Heart right ventricle (tissue), 16 donors: Measurements from ENCODE around the gene DLX2. TPM values are rescaled to one million over a fixed set of nuclear protein-coding genes. Genes with fewer than 3 reads are reported as not detected.

Experiments used
- ATAC-seq, 8 donors: fragments of 200-7000 bp; cut with Tn5 transposase; one replicate each; pipeline ENCODE4 v1.9.1; 2020; ENCODE audit warnings: mild to moderate bottlenecking in 8 of 8, moderate library complexity in 8 of 8, moderate number of reproducible peaks in 1 of 8
- DNase-seq, 2 donors: peaks; one replicate each; pipeline ENCODE4 v3.0.0-alpha.2; 2020
- H3K27ac ChIP-seq, 10 donors: fragments of 200-600 bp; sonication (generic) in 2 of 10; one replicate each; pipeline versions ENCODE4 v1.5.0 to v1.8.0; 2020 to 2022; ENCODE audit warnings: mild to moderate bottlenecking in 3 of 10
- H3K27me3 ChIP-seq, 7 donors: fragments of 200-600 bp; one replicate each; pipeline ENCODE4 v1.8.0; 2021 to 2022; ENCODE audit warnings: mild to moderate bottlenecking in 2 of 7
- H3K36me3 ChIP-seq, 9 donors: fragments of 200-600 bp; sonication (generic) in 1 of 9; one replicate each; pipeline versions ENCODE4 v1.5.0 to v1.8.0; 2020 to 2022; ENCODE audit warnings: mild to moderate bottlenecking in 2 of 9
- H3K4me1 ChIP-seq, 9 donors: fragments of 200-600 bp; sonication (generic) in 1 of 9; one replicate each; pipeline versions ENCODE4 v1.5.0 to v1.8.0; 2020 to 2022; ENCODE audit warnings: mild to moderate bottlenecking in 4 of 9
- H3K4me3 ChIP-seq, 10 donors: fragments of 200-600 bp; sonication (generic) in 2 of 10; one replicate each; pipeline versions ENCODE4 v1.5.0 to v1.8.0; 2020 to 2022; ENCODE audit warnings: mild to moderate bottlenecking in 7 of 10, moderate library complexity in 2 of 10
- H3K9me3 ChIP-seq, 11 donors: fragments of 200-600 bp in 10 of 11; sonication (generic) in 2 of 11; one replicate each; pipeline versions ENCODE4 v1.5.0 to v1.8.0; 2013 to 2022; ENCODE audit warnings: mild to moderate bottlenecking in 2 of 11, control low read depth in 1 of 11, moderate library complexity in 1 of 11
- CTCF ChIP-seq, 9 donors: fragments of 200-600 bp; sonication (generic) in 2 of 9; IDR thresholded peaks; one replicate each; pipeline versions ENCODE4 v1.5.0 to v1.8.0; 2021 to 2022; ENCODE audit warnings: antibody characterized with exemption in 9 of 9, mild to moderate bottlenecking in 5 of 9, moderate library complexity in 1 of 9
- WGBS, 2 donors: extraction: QIAGEN DNeasy Blood & Tissue Kit; methylation state at CpG; one replicate each; pipeline ENCODE4 v1.1.7; 2013; ENCODE audit warnings: inconsistent platforms in 1 of 2; 5-methylcytosine and 5-hydroxymethylcytosine counted together
- intact Hi-C, 10 donors: fragments of 100-400 bp; cut with DNase I; formaldehyde crosslinking; loops; one replicate each; pipeline versions ENCODE4 v1.11.1 to v1.14.2; 2022
- polyA plus RNA-seq, 2 donors: library from polyadenylated mRNA; stranded (reverse); fragments of 200-250 nt; gene quantifications; one replicate each; pipeline ENCODE4 v1.2.3, GENCODE V29; 2013
- total RNA-seq, 10 donors: library from RNA; stranded (reverse); fragmentation: NEBNext Ultra II Directional in 3 of 10; extraction: Animal tissue kit (Norgen Biotek cat#: 25700) in 3 of 10; gene quantifications; one replicate each; pipeline versions ENCODE4 v1.2.1 to v1.2.4, GENCODE V29; 2021 to 2023
- donor health status: Arrhythmogenic right ventricular cardiomyopathy.
- donor health status: ischemic (EF 13 %, LVEDD 7.1; RV severe dilation, severe dysfunction).
- donor health status: healthy with polysubstance abuse.
- donor health status: DM: no; HTN: yes; CAD: no.
- donor health status: DM: no; HTN: no; CAD: no.
- donor health status: ischemic (EF 25% LVEDD 6.9; RV normal size, moderate dysfunction).
- donor health status: ischemic (EF 25% LVEDD 5.7; RV mildly dilated, moderate dysfunction).
- donor health status: healthy.
- donor health status: DM: yes; HTN: yes; CAD: no.
- donor health status: Ischemic cardiomyopathy.
- donor health status: ischemic (EF 35%, LVEDD 5.7; RV mildly dilated, moderate dysfunction).
- donor health status: nonischemic (EF 11% LVEDD 7.7; RV severe dilation, severe dysfunction).
- donor health status: DM: yes; HTN: yes; CAD: no.
- donor health status: PGD.
- donor health status: ischemic (EF 29% LVEDD 5.4; RV normal size, mild dysfunction).
- donor health status: nonischemic (EF 23%, LVEDD 6.1; RV moderate dilation, normal function).

DLX2 gene
- total and polyA plus RNA-seq, 12 donors = 0.11 TPM; not detected in 11

DNA sequence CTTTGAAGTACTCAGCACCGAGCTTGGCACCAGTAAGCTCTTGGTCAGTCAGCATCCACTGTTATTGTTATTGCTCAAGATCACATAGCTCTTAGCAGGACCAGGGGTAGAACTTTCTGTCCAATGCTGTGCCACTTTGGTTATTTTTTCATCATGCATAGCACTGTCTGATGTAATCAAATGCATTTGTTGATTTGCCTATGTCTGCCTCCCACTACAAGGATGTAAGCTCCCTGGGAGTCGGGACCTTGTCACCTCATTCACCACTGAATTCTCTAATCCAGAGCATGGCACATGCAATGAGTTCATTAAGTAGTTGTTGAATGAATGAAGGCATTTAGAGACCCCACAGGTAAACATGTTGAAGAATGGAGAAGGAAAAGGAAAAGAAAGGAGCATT, 46.4 kb downstream of the DLX2 start:
- Histone ChIP-seq H3K27me3 (no peaks in the 10 kb centered on the region), H3K9me3 (no peaks in the 10 kb centered on the region), H3K4me3 (no peak overlapping the region), H3K4me1 (peaks cover 0 to 5% (median 0%) of the 10 kb centered on the region in 9 donors), H3K27ac (no peak overlapping the region), H3K36me3 (no peaks in the 10 kb centered on the region)
- TF ChIP-seq CTCF (IDR thresholded peaks at IDR 0.05) = no peak
- ATAC-seq (no peak), DNase-seq (no peak)
- intact Hi-C loops = no loop called here
- WGBS, 2 donors = 85 to 94% methylated on average over 2 of the region's 2 CpGs

- Histone ChIP-seq H3K36me3 (no peaks in the 10 kb centered on the region), H3K27me3 (no peaks in the 10 kb centered on the region), H3K27ac (no peak overlapping the region), H3K4me1 (peaks cover 0 to 5% (median 0%) of the 10 kb centered on the region in 9 donors), H3K9me3 (no peaks in the 10 kb centered on the region), H3K4me3 (no peak overlapping the region)
- no peak for DNase-seq
- no peak for ATAC-seq
- no peak for TF ChIP-seq CTCF (IDR thresholded peaks at IDR 0.05)
- WGBS, 2 donors = 93 to 95% methylated on average over 1 of the region's 1 CpG
- intact Hi-C loops = no loop called here
These were observed 49.2 kb downstream of the DLX2 start for GRCh38 chr2:172053486-172053885.

- H3K27ac ChIP-seq = no peak overlapping the region
- no peaks in the 10 kb centered on the region for H3K36me3 ChIP-seq
- DNase-seq (no peak), ATAC-seq (no peak)
- H3K4me1 ChIP-seq = peaks cover 0 to 5% (median 0%) of the 10 kb centered on the region in 9 donors
- intact Hi-C loops = no loop called here
- H3K27me3 ChIP-seq = no peaks in the 10 kb centered on the region
- H3K9me3 ChIP-seq = no peaks in the 10 kb centered on the region
- no peak overlapping the region for H3K4me3 ChIP-seq
- no peak for TF ChIP-seq CTCF (IDR thresholded peaks at IDR 0.05)
- 51 to 71% methylated on average over 4 of the region's 4 CpGs for WGBS, 2 donors
These were observed 50.4 kb downstream of the DLX2 start for GRCh38 chr2:172052000-172052983.

DNA sequence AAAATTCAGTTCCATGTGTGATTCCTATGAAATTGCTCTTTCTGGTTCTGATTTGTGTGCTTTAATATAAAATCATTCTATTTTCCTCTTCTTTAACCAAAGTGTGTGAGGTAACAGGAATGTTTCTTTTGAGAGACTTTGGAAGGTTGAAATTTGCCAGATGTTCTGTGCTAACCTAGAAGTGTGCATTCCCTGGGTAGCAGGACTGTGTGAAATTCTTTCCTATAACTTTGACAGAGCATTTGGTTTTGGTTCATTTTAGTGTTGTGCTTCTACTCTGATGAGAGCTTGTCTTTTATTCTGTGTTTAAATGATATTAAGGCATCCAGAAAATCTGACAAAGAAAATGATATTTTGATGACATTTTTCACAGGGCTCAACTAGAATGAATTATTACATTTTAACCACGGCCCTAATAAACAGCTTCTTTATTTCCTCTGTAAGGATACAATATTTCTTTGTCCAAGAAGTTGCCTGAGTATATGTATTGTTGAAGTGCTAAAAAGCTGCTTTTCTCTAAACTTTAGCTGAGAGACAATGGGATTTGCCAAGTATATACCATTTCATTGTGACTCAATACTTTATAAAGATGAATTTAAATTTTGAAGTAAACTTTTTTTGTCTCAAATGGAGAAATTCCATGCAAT, 52.1 kb downstream of the DLX2 start:
- H3K9me3 ChIP-seq = no peaks in the 10 kb centered on the region
- no peak for TF ChIP-seq CTCF (IDR thresholded peaks at IDR 0.05)
- H3K4me3 ChIP-seq = no peak overlapping the region
- no peaks in the 10 kb centered on the region for H3K27me3 ChIP-seq
- WGBS, 2 donors = 86 to 95% methylated on average over 1 of the region's 1 CpG
- H3K27ac ChIP-seq = no peak overlapping the region
- ATAC-seq = no peak
- H3K36me3 ChIP-seq = no peaks in the 10 kb centered on the region
- intact Hi-C loops = no loop called here
- H3K4me1 ChIP-seq = peaks cover 0 to 5% (median 0%) of the 10 kb centered on the region in 9 donors
- no peak for DNase-seq
